Brain pericyte (primary cell): ENCODE data around the gene PTGDR.

Experiments
- DNase-seq: peaks from one replicate; pipeline ENCODE4 v3.0.0-alpha.2; 2012; ENCODE audit warnings: low read depth, low spot score

The PTGDR gene

DNA sequence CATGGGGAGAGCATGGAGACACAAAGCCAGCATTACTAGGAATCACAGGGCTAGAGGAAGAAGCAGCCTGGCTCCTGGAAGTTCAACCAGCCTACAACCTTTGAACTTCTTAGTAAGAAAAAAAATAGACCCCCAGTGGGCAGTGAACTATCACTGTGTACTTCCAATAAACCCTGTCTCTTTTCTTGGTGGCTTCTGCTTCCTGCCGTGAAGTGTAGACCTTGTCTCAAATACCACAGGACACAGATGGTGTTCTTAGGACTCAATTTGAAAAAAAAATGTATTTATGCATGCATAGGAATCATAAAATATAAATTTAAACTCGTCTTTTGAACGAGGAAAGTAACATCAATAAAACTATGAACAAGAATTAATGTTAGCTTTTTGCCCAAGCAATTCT lies 43.0 kb downstream of the PTGDR start:
- no peak for DNase-seq

GRCh38 chr14:52312931-52313355 lies 45.4 kb downstream of the PTGDR start:
- no peak for DNase-seq

GRCh38 chr14:52313462-52313861 lies 46.0 kb downstream of the PTGDR start:
- no peak for DNase-seq

- DNase-seq = peak; percentile 71
These were observed 46.6 kb downstream of the PTGDR start, which contains the start of gene PTGER2 for GRCh38 chr14:52313903-52314594. Gene PTGER2 (plus strand): TSS chr14:52314312. CDS start chr14:52314549, 237 bp downstream.

DNA sequence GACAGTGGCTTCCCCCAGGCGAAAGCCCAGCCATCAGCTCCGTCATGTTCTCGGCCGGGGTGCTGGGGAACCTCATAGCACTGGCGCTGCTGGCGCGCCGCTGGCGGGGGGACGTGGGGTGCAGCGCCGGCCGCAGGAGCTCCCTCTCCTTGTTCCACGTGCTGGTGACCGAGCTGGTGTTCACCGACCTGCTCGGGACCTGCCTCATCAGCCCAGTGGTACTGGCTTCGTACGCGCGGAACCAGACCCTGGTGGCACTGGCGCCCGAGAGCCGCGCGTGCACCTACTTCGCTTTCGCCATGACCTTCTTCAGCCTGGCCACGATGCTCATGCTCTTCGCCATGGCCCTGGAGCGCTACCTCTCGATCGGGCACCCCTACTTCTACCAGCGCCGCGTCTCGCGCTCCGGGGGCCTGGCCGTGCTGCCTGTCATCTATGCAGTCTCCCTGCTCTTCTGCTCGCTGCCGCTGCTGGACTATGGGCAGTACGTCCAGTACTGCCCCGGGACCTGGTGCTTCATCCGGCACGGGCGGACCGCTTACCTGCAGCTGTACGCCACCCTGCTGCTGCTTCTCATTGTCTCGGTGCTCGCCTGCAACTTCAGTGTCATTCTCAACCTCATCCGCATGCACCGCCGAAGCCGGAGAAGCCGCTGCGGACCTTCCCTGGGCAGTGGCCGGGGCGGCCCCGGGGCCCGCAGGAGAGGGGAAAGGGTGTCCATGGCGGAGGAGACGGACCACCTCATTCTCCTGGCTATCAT lies 47.3 kb downstream of the PTGDR start:
- no peak for DNase-seq

- DNase-seq = no peak
These were observed 47.8 kb downstream of the PTGDR start for GRCh38 chr14:52315355-52315718.

- no peak for DNase-seq
These were observed 50.6 kb downstream of the PTGDR start for GRCh38 chr14:52318062-52318461.

GRCh38 chr14:52318826-52319645 lies 51.5 kb downstream of the PTGDR start:
- no peak for DNase-seq

- DNase-seq = no peak
These were observed 52.4 kb downstream of the PTGDR start for GRCh38 chr14:52319919-52320318.

DNA sequence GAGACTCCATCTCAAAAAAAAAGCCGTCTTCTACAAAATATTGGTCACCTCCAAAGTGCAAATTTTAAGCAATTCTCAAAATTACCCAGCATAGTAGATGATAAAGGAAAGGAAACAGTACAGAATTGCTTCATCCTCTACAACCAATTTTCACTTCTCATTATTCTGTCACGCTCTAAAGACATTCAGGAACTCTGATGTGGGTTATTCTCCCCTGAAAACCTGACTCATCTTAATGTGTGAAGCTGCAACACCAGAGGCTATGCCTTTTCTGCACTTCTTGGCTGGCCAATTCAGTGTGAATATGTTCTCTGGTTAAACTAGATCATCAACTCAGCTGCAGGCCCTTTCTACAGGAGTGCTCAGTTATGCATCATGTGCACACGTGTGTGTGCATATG lies 57.6 kb downstream of the PTGDR start:
- DNase-seq = no peak

- no peak for DNase-seq
These were observed 58.1 kb downstream of the PTGDR start for GRCh38 chr14:52325630-52326029.
